IMR-90 (cell line): ENCODE results near the gene LEUTX. TPM values are rescaled to one million over a fixed set of nuclear protein-coding genes. Genes with fewer than 3 reads are reported as not detected.

Experiments
- ATAC-seq: fragments of 200-7000 bp; cut with Tn5 transposase; 2 replicates; pipeline ENCODE4 v1.9.1; 2020; ENCODE audit warnings: low read depth, mild to moderate bottlenecking, moderate library complexity
- BruUV-seq: library from RNA; stranded (reverse); fragments of 400-500 nt; replicated peaks from 2 replicates; lab custom pipeline; 2021; lab: Mats Ljungman, UMichigan
- CTCF ChIA-PET: fragments of 300-600 bp; formaldehyde crosslinking; extraction: SDS; loops from one replicate; lab custom pipeline; 2021; ENCODE audit warnings: antibody characterized with exemption; lab: Yijun Ruan, JAX
- POLR2A ChIA-PET: fragments of 300-600 bp; sonication (Branson Sonifier 250); formaldehyde crosslinking; loops from one replicate; lab custom pipeline; 2022; ENCODE audit warnings: antibody characterized with exemption; ENCODE audit not compliant: unreplicated experiment; lab: Charles Lee
- DNase-seq: peaks from one replicate; pipeline ENCODE4 v3.0.0; 2013
- H2AFZ ChIP-seq: replicated peaks from 2 replicates; pipeline ENCODE3; 2013; ENCODE audit warnings: low read length, mild to moderate bottlenecking; ENCODE audit not compliant: poor library complexity
- H2AK5ac ChIP-seq: 2 replicates; pipeline ENCODE4 v1.6.1; 2013; ENCODE audit warnings: low read depth, low read length, inconsistent platforms
- H2AK9ac ChIP-seq: replicated peaks from 2 replicates; pipeline ENCODE3; 2013; ENCODE audit warnings: mild to moderate bottlenecking, low read depth, low read length, moderate library complexity; ENCODE audit not compliant: poor library complexity
- H2BK120ac ChIP-seq: 2 replicates; pipeline ENCODE4 v1.6.1; 2013; ENCODE audit warnings: low read depth, low read length, inconsistent platforms
- H2BK15ac ChIP-seq: 3 replicates; pipeline ENCODE4 v1.6.1; 2013; ENCODE audit warnings: low read depth, low read length, inconsistent platforms
- H2BK20ac ChIP-seq: 2 replicates; pipeline ENCODE4 v1.6.1; 2013; ENCODE audit warnings: low read depth, mild to moderate bottlenecking, inconsistent platforms, low read length, moderate library complexity
- H2BK5ac ChIP-seq: 2 replicates; pipeline ENCODE4 v1.6.1; 2013; ENCODE audit warnings: mild to moderate bottlenecking, low read depth, low read length, inconsistent platforms; ENCODE audit not compliant: poor library complexity, severe bottlenecking
- H3K14ac ChIP-seq: replicated peaks from 2 replicates; pipeline ENCODE4 v1.6.1; 2013; ENCODE audit warnings: low read depth, low read length, inconsistent platforms
- H3K18ac ChIP-seq: 2 replicates; pipeline ENCODE4 v1.6.1; 2013; ENCODE audit warnings: low read depth, low read length, control low read depth
- H3K23ac ChIP-seq: 2 replicates; pipeline ENCODE4 v1.6.1; 2013; ENCODE audit warnings: low read depth, low read length, inconsistent platforms
- H3K27ac ChIP-seq: 2 replicates; pipeline ENCODE4 v1.5.1; 2013; ENCODE audit warnings: mild to moderate bottlenecking, control low read depth, low read length; ENCODE audit not compliant: insufficient read depth
- H3K27me3 ChIP-seq: 2 replicates; pipeline ENCODE4 v1.6.1; 2013; ENCODE audit warnings: low read length; ENCODE audit not compliant: control insufficient read depth, insufficient read depth
- H3K36me3 ChIP-seq: 2 replicates; pipeline ENCODE4 v1.6.1; 2013; ENCODE audit warnings: low read length, mixed read lengths; ENCODE audit not compliant: control insufficient read depth, insufficient read depth
- H3K4ac ChIP-seq: 2 replicates; pipeline ENCODE4 v1.6.1; 2013; ENCODE audit warnings: low read depth, low read length, inconsistent platforms
- H3K4me1 ChIP-seq: 2 replicates; pipeline ENCODE4 v1.6.1; 2013; ENCODE audit warnings: low read length, mixed read lengths; ENCODE audit not compliant: control insufficient read depth, insufficient read depth
- H3K4me2 ChIP-seq: 2 replicates; pipeline ENCODE4 v1.6.1; 2013; ENCODE audit warnings: low read depth, mild to moderate bottlenecking, control low read depth, low read length, moderate library complexity
- H3K4me3 ChIP-seq: 2 replicates; pipeline ENCODE4 v1.5.1; 2013; ENCODE audit warnings: low read depth, mild to moderate bottlenecking, control low read depth, low read length, moderate library complexity; ENCODE audit not compliant: insufficient read depth
- H3K56ac ChIP-seq: 2 replicates; pipeline ENCODE4 v1.6.1; 2013; ENCODE audit warnings: low read length, inconsistent platforms; ENCODE audit not compliant: insufficient read depth; ENCODE audit errors: extremely low read depth
- H3K79me1 ChIP-seq, 2 experiments: 2 replicates each; pipeline ENCODE4 v1.6.1; 2013; ENCODE audit warnings: low read length in 2 of 2, inconsistent platforms in 1 of 2, low read depth in 1 of 2
- H3K9ac ChIP-seq: 2 replicates; pipeline ENCODE4 v1.6.1; 2013; ENCODE audit warnings: low read depth, low read length, control low read depth
- H3K9me1 ChIP-seq: 2 replicates; pipeline ENCODE4 v1.6.1; 2013; ENCODE audit warnings: low read length, inconsistent platforms; ENCODE audit not compliant: insufficient read depth
- H3K9me3 ChIP-seq: 2 replicates; pipeline ENCODE4 v1.6.1; 2013; ENCODE audit warnings: low read length; ENCODE audit not compliant: control insufficient read depth, insufficient read depth
- H4K20me1 ChIP-seq: 2 replicates; pipeline ENCODE4 v1.6.1; 2013; ENCODE audit warnings: low read length, inconsistent platforms; ENCODE audit not compliant: insufficient read depth
- H4K5ac ChIP-seq: 2 replicates; pipeline ENCODE4 v1.6.1; 2013; ENCODE audit warnings: mild to moderate bottlenecking, low read depth, low read length, control low read depth
- H4K8ac ChIP-seq, 2 experiments: 2 replicates each; pipeline ENCODE4 v1.6.1; 2013; ENCODE audit warnings: low read depth in 2 of 2, low read length in 2 of 2, control low read depth in 1 of 2, inconsistent platforms in 1 of 2
- H4K91ac ChIP-seq: 2 replicates; pipeline ENCODE4 v1.6.1; 2013; ENCODE audit warnings: low read depth, low read length, inconsistent platforms; ENCODE audit not compliant: insufficient read depth
- MAZ ChIP-seq: IDR thresholded peaks from 2 replicates; pipeline ENCODE4 v1.6.1; 2012; ENCODE audit warnings: low read depth, mild to moderate bottlenecking, low read length, improper control_type of control experiment, moderate library complexity, borderline replicate concordance
- NFE2L2 ChIP-seq: fragments of 150-350 bp; IDR thresholded peaks from 2 replicates; pipeline ENCODE4 v1.6.1; 2016; ENCODE audit warnings: low read depth, mild to moderate bottlenecking, low read length
- RAD21 ChIP-seq: IDR thresholded peaks from 2 replicates; pipeline ENCODE4 v1.6.1; 2012; ENCODE audit warnings: low read length, improper control_type of control experiment
- RFX5 ChIP-seq: IDR thresholded peaks from 2 replicates; pipeline ENCODE4 v1.8.0; 2012; ENCODE audit warnings: low read depth, mild to moderate bottlenecking, low read length, moderate library complexity
- WGBS, 2 experiments: methylation state at CpG; one replicate each; pipeline versions ENCODE4 v1.1.5 to v1.1.7; 2013; ENCODE audit warnings: missing lambda C conversion rate in 2 of 2; ENCODE audit not compliant: insufficient read length in 1 of 2; ENCODE audit errors: extremely low coverage in 2 of 2; 5-methylcytosine and 5-hydroxymethylcytosine counted together
- dilution Hi-C: fragments of 300-500 bp; cut with HindIII; formaldehyde crosslinking; loops from one replicate; pipeline ENCODE4 v1.14.3; 2018; ENCODE audit warnings: low sequenced_read_pairs; ENCODE audit not compliant: unreplicated experiment
- in situ Hi-C: fragments of 300-500 bp; cut with MboI; formaldehyde crosslinking; loops from 3 replicates; pipeline ENCODE4 v1.14.3; 2019; ENCODE audit warnings: low sequenced_read_pairs, inconsistent platforms, mixed read lengths
- intact Hi-C: fragments of 100-400 bp; cut with micrococcal nuclease; formaldehyde crosslinking; loops from 2 replicates; pipeline ENCODE4 v1.10.0; 2022
- polyA plus RNA-seq, 3 experiments: library from polyadenylated mRNA; depleted of rRNA; stranded (reverse); fragments of >200 nt; gene quantifications; 2 replicates each; pipeline ENCODE4 v1.2.3, GENCODE V29; 2012; ENCODE audit warnings: low replicate concordance in 1 of 3
- total RNA-seq: library from RNA; depleted of rRNA; stranded (reverse); fragments of >200 nt; gene quantifications from 2 replicates; pipeline ENCODE4 v1.2.3, GENCODE V29; 2012
- TF ChIP-seq, protein P1 (sequence below): conservative IDR thresholded peaks from 2 replicates; pipeline ENCODE4 v1.5.1; 2012; ENCODE audit warnings: mild to moderate bottlenecking, low read depth, low read length, improper control_type of control experiment
- TF ChIP-seq, protein P2 (sequence below): fragments of 150-350 bp; IDR thresholded peaks from 2 replicates; pipeline ENCODE4 v1.6.1; 2016; ENCODE audit warnings: low read depth, mild to moderate bottlenecking, low read length, moderate library complexity, borderline replicate concordance

LEUTX gene
- total and polyA plus RNA-seq, 2 of the 4 experiments (the other 2 are of a cell fraction): not detected

DNA sequence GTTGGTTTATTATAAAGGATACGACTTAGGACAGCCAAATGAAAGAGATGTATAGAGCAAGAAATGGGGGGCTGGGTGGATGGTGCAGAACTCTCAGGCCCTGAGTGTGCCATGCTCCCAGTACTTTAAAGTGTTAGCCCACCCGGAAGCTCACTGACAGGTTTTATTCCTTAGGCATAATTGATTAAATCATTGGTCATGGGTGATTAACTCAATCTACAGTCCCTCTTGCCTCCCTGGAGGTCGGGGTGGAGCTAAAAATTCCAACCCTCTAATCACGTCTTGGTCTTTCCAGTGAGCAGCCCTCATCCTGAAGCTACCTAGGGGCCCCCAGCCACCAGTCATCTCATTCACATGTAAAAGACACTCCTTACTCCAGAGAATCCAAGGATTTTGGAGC is 9.9 kb upstream of the LEUTX start:
- intact Hi-C loops: loop anchor here (5.0 kb wide), 1 partner anchor 216 kb away; no protein-coding TSS in a partner anchor
- H3K56ac ChIP-seq: no peak overlapping the region
- ChIA-PET CTCF (no interaction called here), POLR2A (no interaction called here)
- H3K27me3 ChIP-seq: no peaks in the 10 kb centered on the region; the same call in 1 of the 2 replicates
- no peaks in the 10 kb centered on the region for H3K79me1 ChIP-seq
- H3K18ac ChIP-seq: no peak overlapping the region
- no peak overlapping the region for H3K27ac ChIP-seq
- no peak overlapping the region for H3K14ac ChIP-seq
- in situ Hi-C loops: no loop called here
- DNase-seq: no peak
- no peak overlapping the region for H2AFZ ChIP-seq
- BruUV-seq: no TSS peak
- no peak overlapping the region for H2AK5ac ChIP-seq
- no peak overlapping the region for H2BK15ac ChIP-seq
- no peak overlapping the region for H4K8ac ChIP-seq
- H3K4me2 ChIP-seq: no peak overlapping the region
- no peaks in the 10 kb centered on the region for H3K9me1 ChIP-seq
- H2BK5ac ChIP-seq: no peak overlapping the region
- no peak overlapping the region for H3K23ac ChIP-seq
- no peak overlapping the region for H3K9ac ChIP-seq
- no peaks in the 10 kb centered on the region for H3K36me3 ChIP-seq
- no peak overlapping the region for H3K4ac ChIP-seq
- no peak overlapping the region for H3K4me3 ChIP-seq
- peaks cover 3% of the 10 kb centered on the region; the same call in 1 of the 2 replicates for H3K9me3 ChIP-seq
- H2BK120ac ChIP-seq: no peak overlapping the region
- no peak overlapping the region for H2AK9ac ChIP-seq
- H2BK20ac ChIP-seq: no peak overlapping the region
- H4K5ac ChIP-seq: no peak overlapping the region
- no peaks in the 10 kb centered on the region for H3K4me1 ChIP-seq
- no CpG with 5 or more reads among the region's 4 CpGs for WGBS, 2 experiments
- TF ChIP-seq RAD21 (no peak), RFX5 (no peak), NFE2L2 (no peak), MAZ (no peak)
- TF ChIP-seq, protein P1, sequence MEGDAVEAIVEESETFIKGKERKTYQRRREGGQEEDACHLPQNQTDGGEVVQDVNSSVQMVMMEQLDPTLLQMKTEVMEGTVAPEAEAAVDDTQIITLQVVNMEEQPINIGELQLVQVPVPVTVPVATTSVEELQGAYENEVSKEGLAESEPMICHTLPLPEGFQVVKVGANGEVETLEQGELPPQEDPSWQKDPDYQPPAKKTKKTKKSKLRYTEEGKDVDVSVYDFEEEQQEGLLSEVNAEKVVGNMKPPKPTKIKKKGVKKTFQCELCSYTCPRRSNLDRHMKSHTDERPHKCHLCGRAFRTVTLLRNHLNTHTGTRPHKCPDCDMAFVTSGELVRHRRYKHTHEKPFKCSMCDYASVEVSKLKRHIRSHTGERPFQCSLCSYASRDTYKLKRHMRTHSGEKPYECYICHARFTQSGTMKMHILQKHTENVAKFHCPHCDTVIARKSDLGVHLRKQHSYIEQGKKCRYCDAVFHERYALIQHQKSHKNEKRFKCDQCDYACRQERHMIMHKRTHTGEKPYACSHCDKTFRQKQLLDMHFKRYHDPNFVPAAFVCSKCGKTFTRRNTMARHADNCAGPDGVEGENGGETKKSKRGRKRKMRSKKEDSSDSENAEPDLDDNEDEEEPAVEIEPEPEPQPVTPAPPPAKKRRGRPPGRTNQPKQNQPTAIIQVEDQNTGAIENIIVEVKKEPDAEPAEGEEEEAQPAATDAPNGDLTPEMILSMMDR: no peak
- TF ChIP-seq, protein P2, sequence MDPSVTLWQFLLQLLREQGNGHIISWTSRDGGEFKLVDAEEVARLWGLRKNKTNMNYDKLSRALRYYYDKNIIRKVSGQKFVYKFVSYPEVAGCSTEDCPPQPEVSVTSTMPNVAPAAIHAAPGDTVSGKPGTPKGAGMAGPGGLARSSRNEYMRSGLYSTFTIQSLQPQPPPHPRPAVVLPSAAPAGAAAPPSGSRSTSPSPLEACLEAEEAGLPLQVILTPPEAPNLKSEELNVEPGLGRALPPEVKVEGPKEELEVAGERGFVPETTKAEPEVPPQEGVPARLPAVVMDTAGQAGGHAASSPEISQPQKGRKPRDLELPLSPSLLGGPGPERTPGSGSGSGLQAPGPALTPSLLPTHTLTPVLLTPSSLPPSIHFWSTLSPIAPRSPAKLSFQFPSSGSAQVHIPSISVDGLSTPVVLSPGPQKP: no peak
- dilution Hi-C loops: no loop called here
- no peak for ATAC-seq
- no peak overlapping the region for H4K91ac ChIP-seq
- H4K20me1 ChIP-seq: no peaks in the 10 kb centered on the region
